Activated CD8-positive, alpha-beta T cell treated with anti-CD3 and anti-CD28 coated beads for 36 hours (primary cell): ENCODE measurements around the gene TTYH2. TPM values are rescaled to one million over a fixed set of nuclear protein-coding genes. Genes with fewer than 3 reads are reported as not detected.
A peak's percentile ranks its signal among the peaks of the same experiment; 100 is the strongest.

Experiments used
- ATAC-seq: fragments of 200-7000 bp; cut with Tn5 transposase; one replicate; pipeline ENCODE4 v1.10.0; 2021; ENCODE audit warnings: mild to moderate bottlenecking, moderate library complexity
- CTCF ChIA-PET: fragments of 350-600 bp; sonication (Branson Sonifier 250); formaldehyde crosslinking; loops from one replicate; lab custom pipeline; 2021; ENCODE audit warnings: antibody characterized with exemption; lab: Charles Lee
- POLR2A ChIA-PET: fragments of 350-600 bp; sonication (Branson Sonifier 250); formaldehyde crosslinking; loops from one replicate; lab custom pipeline; 2021; ENCODE audit warnings: antibody characterized with exemption; lab: Charles Lee
- DNase-seq: peaks from one replicate; pipeline ENCODE4 v3.0.0-alpha.2; 2020
- H3K27ac Mint-ChIP-seq: one replicate; pipeline ENCODE4 v1.8.0; 2021; ENCODE audit warnings: mild to moderate bottlenecking, mixed read lengths
- H3K27me3 Mint-ChIP-seq: one replicate; pipeline ENCODE4 v1.8.0; 2021; ENCODE audit warnings: mixed read lengths
- H3K36me3 Mint-ChIP-seq: one replicate; pipeline ENCODE4 v1.8.0; 2021; ENCODE audit warnings: low read depth, mixed read lengths
- H3K4me1 Mint-ChIP-seq: one replicate; pipeline ENCODE4 v1.8.0; 2021; ENCODE audit warnings: low read depth, mixed read lengths
- H3K4me3 Mint-ChIP-seq: one replicate; pipeline ENCODE4 v1.8.0; 2021; ENCODE audit warnings: mild to moderate bottlenecking, moderate library complexity, mixed read lengths
- H3K9me3 Mint-ChIP-seq: one replicate; pipeline ENCODE4 v1.8.0; 2021; ENCODE audit warnings: mixed read lengths
- CTCF ChIP-seq: fragments of 200-600 bp; IDR thresholded peaks from one replicate; pipeline ENCODE4 v1.8.0; 2022; ENCODE audit warnings: antibody characterized with exemption, mild to moderate bottlenecking
- intact Hi-C: fragments of 100-400 bp; cut with micrococcal nuclease; formaldehyde crosslinking; loops from one replicate; pipeline ENCODE4 v1.10.0; 2022
- total RNA-seq, 2 experiments: library from RNA; stranded (reverse); gene quantifications; one replicate each; pipeline ENCODE4 v1.2.3, GENCODE V29; 2021

TTYH2 gene
- total RNA-seq, 2 experiments from 2014 or later, result 3.4 to 4.9 TPM

- no peaks in the 10 kb centered on the region for H3K36me3 Mint-ChIP-seq
- no peaks in the 10 kb centered on the region for H3K9me3 Mint-ChIP-seq
- no peak overlapping the region for H3K4me3 Mint-ChIP-seq
- no peak for TF ChIP-seq CTCF
- peaks cover 5% of the 10 kb centered on the region for H3K27me3 Mint-ChIP-seq
- peaks cover 13% of the 10 kb centered on the region for H3K4me1 Mint-ChIP-seq
- ChIA-PET POLR2A (interaction anchor here (0.7 kb wide), 1 partner anchor 14 kb away, joined by 3 read pairs; no protein-coding TSS in a partner anchor), CTCF (interaction anchor here (0.6 to 1.1 kb wide), 2 partner anchors 12 to 41 kb away, joined by 3 to 4 read pairs; no protein-coding TSS in a partner anchor)
- DNase-seq (no peak), ATAC-seq (no peak)
- no peak overlapping the region for H3K27ac Mint-ChIP-seq
- intact Hi-C loops, result no loop called here
Observed at GRCh38 chr17:74272731-74273201, 59.4 kb downstream of the TTYH2 start.

DNA sequence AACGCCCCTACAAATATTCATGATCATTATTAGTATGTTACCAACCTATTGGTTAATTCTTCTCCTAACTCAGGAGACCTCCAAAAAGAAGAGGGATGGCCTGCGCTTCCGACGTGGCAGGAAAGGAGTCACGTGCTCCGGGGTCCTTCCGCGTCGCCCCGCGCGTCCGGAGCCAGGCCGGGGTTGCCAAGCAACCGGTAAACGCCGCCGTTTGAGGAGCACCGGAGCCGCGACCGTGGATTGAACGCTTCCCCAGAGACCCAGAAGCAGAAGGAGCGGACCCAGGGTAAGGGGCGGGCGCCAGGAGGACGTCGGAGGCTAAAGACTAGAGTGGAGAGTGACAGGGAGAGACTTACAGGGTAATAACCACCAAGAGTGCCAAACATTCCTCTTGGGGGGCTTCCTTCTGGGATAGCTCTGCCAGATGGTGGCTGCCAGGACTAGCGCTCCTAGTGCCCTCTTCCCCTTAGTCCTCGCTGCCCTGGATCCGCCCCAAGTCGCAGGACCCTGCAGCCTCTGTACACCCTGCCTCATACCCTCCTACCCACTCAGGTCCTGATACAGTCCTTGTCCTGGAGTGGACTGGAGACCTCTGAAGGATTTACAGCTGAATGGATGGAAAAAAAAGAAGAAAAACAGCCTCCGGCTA, 60.8 kb downstream of the TTYH2 start, which contains the start of gene DNAI2:
TSS of gene DNAI2 (plus strand) at position 175 of the 649 bp plus-strand sequence. CDS start 7,584 bp downstream, outside the sequence.
- peak; percentile 65 for ATAC-seq
- peak within 1 kb of the TSS; percentile 33 for H3K4me3 Mint-ChIP-seq
- ChIA-PET POLR2A (no interaction called here), CTCF (interaction anchor here (1.2 to 1.7 kb wide), 3 partner anchors 14 to 94 kb away, joined by 3 to 4 read pairs (median 3); no protein-coding TSS in a partner anchor)
- H3K27ac Mint-ChIP-seq, result peak within 1 kb of the TSS; percentile 38
- H3K27me3 Mint-ChIP-seq, result peaks cover 4% of the 10 kb centered on the region
- peaks cover 13% of the 10 kb centered on the region for H3K4me1 Mint-ChIP-seq
- H3K9me3 Mint-ChIP-seq, result no peaks in the 10 kb centered on the region
- TF ChIP-seq CTCF, result no peak
- H3K36me3 Mint-ChIP-seq, result no peaks in the 10 kb centered on the region
- peak; percentile 45 for DNase-seq
- intact Hi-C loops, result no loop called here

DNA sequence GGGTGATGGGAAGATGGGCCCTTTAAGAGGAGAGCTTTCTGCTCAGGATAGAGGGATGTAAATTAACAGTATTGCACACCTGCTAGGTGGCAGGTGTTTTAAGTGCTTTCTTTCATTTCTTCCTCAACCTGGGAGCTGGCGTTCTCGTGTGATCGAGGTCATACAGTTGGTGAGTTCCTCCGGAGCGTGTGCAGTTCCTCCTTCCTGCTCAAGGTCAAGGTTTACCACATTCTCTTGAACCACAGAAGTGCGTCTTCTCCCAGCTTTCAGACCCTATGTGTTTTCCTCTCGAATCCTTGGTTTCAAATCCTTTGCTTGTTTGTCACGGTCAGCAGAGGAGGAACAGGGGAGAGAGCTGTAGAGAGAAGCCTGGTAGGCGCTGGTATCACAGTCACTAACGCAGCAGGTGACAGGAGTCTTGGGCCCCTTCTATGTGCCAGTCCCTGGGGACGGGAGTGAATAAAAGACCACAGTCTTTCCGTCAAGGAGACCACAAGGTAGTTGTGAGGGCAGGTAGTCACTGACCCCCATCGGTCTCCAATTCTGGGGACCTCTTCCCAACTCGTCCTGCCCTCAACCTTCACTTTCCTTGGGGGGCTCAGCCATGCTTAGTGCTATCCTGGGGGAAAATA, 61.5 kb downstream of the TTYH2 start:
- Mint-ChIP-seq H3K9me3 (no peaks in the 10 kb centered on the region), H3K36me3 (no peaks in the 10 kb centered on the region), H3K4me3 (no peak overlapping the region), H3K27ac (peak overlapping the region; percentile 38), H3K27me3 (peaks cover 4% of the 10 kb centered on the region), H3K4me1 (peaks cover 16% of the 10 kb centered on the region)
- ATAC-seq (peak; percentile 10), DNase-seq (no peak)
- intact Hi-C loops, result no loop called here
- no peak for TF ChIP-seq CTCF
- POLR2A ChIA-PET, result interaction anchor here (0.7 kb wide), 1 partner anchor 15 kb away, joined by 3 read pairs; no protein-coding TSS in a partner anchor
- CTCF ChIA-PET, result interaction anchor here (0.8 to 1.7 kb wide), 5 partner anchors 10 to 93 kb away, joined by 3 to 4 read pairs (median 3); no protein-coding TSS in a partner anchor

- H3K4me3 Mint-ChIP-seq, result no peak overlapping the region
- peaks cover 4% of the 10 kb centered on the region for H3K27me3 Mint-ChIP-seq
- H3K9me3 Mint-ChIP-seq, result no peaks in the 10 kb centered on the region
- H3K36me3 Mint-ChIP-seq, result no peaks in the 10 kb centered on the region
- intact Hi-C loops, result no loop called here
- CTCF ChIA-PET, result interaction anchor here (0.8 to 1.7 kb wide), 3 partner anchors 9 to 12 kb away, joined by 3 to 4 read pairs (median 3); no protein-coding TSS in a partner anchor
- POLR2A ChIA-PET, result interaction anchor here (1.1 kb wide), 1 partner anchor 72 kb away, joined by 3 read pairs; no protein-coding TSS in a partner anchor
- DNase-seq (no peak), ATAC-seq (no peak)
- no peak overlapping the region for H3K27ac Mint-ChIP-seq
- H3K4me1 Mint-ChIP-seq, result peaks cover 25% of the 10 kb centered on the region
- TF ChIP-seq CTCF, result no peak
Observed at GRCh38 chr17:74276051-74276476, 62.7 kb downstream of the TTYH2 start.
